HG02870 (cell line): Measurements from ENCODE around the gene MAPK11.

Experiments used
- ATAC-seq: cut with Tn5 transposase; IDR thresholded peaks from one replicate; pipeline ENCODE4 v1.9.1; 2021; ENCODE audit warnings: mild to moderate bottlenecking, moderate library complexity; ENCODE audit not compliant: unreplicated experiment

The MAPK11 gene

DNA sequence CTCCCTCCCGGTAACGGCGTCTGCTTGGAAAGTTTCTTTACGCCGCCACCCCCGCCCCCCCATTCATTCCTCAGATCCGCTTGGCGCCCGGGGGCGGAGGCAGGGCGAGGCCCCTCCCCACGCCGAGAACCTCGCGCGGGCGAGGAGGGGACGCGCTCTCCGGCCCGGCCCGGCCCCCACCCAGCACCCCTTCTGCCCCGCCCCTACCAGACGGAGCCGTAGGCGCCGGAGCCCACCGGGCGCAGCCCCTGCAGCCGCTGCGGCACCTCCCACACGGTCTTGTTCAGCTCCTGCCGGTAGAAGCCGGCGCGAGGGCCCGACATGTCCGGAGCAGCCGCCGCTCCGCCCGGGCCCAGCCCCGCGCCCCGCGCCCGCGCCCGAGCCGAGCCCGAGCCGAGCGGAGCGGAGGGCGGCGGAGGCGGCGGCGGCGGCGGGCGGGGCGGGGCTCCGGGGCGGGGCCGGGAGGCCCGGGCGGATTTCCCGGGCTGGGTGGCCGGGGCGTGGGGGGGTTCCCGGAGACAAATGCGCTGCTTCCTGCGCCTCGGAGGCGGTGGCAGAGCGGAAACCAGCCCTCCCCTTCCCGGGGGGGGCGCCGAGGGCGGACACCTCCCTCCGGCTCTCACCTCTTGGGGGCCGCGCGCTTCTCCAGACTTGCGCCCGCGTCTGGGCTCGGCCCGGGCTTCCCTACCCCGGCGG, at the start of gene MAPK11:
TSS of gene MAPK11 (minus strand) at position 411 of the 696 bp plus-strand sequence. CDS start at position 323, 88 bp downstream.
- no peak for ATAC-seq

DNA sequence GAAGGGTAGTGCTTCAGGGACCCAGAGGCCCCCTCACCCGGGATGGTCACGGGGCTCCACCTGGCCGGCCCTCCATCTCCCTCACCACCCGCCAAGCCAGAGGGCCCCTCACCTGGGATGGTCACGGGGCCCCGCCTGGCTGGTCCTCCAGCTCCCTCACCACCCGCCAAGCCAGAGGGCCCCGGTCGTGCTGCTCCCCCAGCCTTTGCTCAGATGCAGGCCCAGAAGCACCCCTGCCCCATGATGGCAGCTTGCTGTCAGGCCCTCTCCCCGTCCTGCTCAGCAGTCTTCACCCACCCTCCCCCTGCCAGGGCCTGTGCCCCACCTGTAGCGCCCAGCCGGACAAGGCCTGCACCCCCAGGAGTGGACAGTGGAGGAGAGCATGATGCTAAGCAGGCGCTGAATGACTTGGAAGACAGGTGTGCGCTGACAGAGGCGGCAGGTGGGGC, 49.3 kb upstream of the MAPK11 start:
- no peak for ATAC-seq

DNA sequence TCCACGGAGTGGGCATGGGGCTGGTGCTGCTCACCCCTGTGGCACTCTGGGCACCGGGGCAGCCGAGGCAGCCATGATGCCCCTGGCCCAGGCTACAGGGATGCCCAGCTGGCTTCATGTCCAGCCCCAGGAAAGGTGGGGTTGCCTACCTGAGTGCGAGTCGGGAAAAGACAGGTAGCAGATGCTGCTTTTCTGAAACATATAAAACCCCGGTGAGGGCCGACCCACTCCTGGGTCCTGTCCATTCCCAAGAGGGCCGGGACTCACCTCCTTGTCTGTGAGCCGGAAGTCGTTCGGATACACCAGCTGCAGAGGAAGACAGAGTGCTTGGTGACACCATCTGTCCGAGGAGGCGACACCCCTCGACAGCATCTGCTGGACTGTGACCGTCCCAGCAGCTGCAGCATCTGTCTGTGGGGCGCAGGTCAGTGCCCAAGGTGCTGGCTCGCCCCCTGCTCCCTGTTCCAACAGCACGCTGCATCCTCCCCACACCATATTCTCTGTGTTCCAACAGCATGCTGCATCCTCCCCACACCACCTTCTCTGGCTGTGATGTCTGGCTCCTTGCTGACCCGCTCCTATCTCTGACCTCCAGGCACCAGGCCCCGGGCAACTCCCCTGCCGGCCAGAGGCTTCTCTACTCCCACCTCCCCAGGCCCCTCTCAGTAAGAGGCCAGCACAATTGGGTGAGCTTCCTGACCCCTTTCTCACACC, 48.7 kb upstream of the MAPK11 start:
- no peak for ATAC-seq

DNA sequence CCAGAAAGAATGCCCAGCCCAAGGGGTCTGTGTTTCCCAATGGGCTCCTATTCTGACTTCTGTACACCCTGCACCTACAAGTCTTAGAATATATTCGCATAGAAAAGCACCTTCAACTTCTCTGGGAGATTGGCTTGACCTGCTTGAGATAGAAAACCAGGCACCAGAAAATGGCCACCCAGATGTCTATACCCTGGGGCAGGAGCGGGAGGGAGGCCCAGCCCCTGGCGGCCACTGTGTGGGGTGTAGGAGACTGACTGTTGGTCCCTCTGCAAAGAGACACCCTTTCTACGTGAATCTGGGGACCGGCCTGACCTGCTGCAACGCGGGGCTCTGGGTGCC, 48.1 kb upstream of the MAPK11 start:
- no peak for ATAC-seq

DNA sequence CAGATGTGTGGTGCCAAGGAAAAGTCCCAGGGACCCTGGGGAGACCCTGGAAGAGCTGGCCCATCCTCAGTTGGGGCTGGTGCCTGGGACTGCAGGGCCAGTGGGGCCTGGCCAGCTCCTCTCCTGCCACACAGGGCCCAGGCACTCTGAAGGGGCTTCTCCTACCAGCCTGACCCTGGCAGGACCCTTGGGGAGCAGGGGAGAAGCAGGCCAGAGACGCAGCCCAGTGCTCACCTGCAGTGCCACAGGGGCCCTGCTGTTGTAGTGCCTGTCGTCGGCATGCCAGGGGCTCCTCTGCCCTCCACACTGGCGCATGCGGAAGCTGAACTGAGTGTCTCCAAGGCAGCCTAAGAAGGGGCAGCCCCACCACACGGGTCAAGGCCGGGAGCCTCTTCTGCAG, 47.5 kb upstream of the MAPK11 start:
- ATAC-seq: no peak

DNA sequence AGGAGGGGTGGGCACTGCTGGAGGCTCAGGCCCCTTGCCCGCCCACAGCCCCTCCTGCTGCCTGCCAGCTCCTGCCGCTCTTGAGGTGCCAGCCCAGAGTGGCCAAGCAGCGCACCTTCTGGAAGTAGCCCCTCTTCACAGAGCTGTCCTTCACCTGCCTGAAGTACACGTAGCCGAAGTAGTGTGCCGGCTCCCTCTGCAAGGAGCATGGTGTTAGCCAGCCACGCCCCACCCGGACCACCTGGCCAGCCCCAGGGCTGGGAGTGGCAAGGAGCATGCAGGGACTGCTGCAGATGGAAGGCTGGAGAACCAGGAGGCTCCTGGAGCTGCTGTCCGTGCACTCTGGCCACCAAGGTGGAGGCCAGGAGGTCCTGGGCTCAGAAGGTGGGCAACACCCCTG, 47.0 kb upstream of the MAPK11 start:
- no peak for ATAC-seq

DNA sequence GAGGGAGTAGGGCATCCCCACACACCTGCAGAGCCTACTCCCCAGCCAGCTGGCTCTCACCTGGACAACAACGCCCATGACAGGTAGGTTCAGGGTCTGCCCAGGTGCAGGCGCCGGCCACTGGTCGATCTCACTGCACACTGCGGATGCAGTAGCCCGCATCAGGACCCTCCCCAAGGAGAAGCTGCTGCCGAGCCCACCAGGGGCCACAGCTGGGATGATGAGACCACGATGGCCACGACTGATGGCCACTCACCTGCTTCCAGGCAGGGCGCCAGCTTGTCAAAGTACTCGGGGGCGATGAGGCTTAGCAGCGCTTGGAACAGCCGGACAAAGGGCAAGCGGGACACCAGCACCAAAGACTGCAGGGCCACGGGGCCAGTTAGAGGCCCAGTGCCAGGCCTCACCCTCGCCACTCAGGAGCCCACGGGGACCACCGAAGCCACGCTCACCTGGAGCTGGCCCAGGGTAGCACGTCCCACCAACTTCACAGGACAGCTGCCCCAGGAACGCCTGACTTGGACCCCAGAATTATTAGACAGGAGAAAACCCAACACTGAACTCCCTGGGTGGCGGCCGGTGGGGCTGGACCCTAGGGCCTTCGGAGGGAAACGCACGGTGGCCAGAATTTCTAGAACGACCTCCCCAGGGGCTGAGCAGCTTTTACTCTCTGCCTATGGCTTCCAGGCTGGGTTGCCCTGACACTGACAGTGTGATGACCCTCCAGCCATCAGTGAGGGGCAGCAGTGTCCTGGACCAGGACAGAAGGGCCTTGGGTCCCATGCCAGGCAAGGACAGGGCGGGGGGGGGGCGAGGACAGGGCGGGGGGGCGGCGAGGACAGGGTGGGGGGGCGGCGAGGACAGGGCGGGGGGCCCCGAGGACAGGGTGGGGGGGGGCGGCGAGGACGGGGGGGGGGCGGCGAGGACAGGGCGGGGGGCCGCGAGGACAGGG, 46.2 kb upstream of the MAPK11 start:
- no peak for ATAC-seq

DNA sequence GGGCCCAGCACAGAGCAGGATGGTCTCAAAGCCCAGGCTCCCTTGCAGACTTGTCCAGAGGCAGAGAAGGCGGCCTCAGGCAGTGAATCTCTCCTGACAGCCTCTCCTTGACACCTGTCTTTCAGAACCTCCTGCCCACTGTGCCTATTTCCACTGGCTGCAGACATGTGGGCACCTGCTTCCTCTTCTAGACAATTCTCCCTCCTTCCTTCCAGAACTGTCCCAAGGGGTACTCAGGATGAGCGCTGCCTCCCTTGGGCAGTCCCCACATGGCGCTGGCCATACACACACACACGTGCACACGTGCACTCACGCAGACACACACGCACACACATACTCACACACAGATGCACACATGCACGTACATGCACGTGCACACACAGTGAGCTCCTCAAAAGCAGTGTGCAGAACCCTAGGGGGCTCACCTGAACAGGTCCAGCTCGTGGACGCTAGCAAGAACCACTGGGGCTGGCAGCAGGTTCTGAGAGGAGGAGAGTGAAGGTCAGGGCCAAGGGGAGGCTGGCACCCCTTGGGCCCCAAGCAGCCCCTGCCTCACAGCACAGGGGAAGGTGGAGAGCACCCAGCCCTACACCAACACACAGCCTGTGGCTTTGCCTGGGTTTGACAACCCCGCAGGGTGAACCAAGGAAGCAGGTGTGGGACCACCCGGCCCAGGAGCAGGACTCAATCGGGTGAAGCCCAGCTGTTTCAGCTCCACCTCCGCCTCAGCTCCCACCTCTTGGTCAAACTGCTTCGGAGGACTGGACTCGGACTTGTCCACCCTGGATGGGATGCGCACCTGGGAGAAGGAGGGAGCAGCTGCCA, 45.3 kb upstream of the MAPK11 start:
- ATAC-seq: no peak

DNA sequence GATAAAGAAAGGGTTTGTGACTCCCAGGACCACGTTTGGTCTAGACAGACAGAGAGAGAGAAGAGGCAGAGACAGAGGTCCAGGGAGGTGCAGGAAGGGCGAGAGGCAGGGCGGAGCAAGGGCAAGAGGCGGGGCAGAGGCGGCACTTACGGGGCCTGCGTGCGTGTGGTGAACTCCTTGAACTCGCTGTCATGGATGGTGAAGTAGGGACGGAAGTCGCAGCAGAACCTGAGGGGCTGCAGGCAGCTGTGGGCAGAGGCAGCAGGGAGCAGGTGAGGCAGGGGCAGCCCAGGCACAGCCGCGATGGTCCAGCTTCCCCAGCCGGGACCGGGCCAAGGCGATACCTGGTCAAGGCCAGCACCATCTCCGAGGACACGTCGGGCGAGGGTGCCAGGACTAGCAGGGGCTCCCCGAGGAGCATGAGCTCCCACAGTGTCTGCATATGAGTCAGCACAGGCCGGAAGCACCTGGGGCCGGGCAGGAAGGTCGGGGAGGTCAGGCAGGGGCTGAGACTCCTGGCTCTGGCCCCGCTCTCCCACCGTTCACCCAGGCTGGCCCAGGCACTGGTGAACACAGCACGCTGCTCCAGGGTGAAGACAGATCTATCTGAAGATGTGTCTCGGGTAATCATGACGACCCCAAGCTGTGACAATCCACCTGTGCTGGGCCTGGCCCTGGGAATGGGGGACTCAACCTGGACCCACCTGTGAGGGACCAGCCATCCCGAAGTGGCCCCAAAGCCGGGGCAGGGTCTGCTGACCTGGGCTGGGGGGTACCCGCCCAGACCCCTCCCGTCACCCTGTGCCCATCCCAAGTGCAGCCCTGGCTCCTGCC, 44.5 kb upstream of the MAPK11 start:
- ATAC-seq: peak; percentile 77

DNA sequence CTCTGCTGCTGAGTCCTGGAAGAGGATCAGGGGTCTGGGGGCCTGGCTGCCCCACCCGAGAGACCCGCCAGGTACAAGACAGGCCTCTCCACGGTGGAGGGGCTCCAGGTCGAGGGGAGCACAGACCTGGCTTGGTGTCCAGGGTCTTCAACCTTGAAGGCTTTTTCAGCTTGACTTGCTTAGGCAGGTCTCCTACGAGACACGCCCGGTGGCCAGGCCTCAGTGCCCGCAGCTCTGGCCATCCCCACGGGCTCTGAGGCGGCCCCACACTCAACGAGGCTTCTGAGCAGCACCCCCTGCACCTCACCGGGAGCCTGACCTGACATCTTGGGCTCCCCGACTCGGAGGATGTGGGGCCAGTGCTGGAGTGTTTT, 43.9 kb upstream of the MAPK11 start:
- no peak for ATAC-seq

DNA sequence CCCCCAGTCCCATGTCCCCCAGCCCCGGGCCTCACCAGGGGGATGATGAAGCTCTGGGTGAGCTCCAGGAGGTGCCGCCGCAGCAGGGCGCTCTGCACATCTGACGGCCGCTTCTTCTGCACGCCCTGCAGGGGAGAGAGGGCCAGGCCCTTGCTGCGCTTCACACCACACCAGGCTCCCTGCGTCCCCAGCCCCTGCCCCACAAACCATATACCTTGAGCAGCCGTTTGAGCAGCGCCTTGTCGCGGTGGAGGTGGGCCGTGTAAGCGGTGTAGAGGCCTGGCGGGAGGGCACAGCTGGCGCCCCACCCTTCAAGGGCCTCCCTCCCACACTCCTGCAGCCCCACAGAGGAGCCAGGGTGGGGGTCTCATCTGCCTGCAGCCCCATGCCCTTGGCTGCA, 43.4 kb upstream of the MAPK11 start:
- ATAC-seq: no peak

DNA sequence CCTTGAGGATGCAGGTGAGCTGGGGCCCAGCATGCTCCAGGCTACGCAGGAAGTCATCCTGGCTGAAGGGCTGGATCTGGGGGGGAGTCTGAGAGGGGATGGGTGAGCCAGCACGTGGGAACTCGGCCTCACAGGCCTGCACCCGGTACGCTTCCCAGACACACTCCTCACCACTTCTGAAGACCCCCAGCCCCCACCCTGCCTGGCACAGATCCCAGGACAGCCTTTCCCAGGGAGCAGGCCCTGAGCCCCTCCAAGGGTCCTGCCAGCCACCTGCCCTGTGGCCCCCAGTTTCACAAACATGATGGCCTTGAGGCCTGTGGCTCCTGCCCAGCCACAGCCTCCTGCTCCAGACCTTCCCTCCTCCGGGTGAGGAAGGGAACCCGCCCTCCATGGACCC, 42.8 kb upstream of the MAPK11 start:
- no peak for ATAC-seq

DNA sequence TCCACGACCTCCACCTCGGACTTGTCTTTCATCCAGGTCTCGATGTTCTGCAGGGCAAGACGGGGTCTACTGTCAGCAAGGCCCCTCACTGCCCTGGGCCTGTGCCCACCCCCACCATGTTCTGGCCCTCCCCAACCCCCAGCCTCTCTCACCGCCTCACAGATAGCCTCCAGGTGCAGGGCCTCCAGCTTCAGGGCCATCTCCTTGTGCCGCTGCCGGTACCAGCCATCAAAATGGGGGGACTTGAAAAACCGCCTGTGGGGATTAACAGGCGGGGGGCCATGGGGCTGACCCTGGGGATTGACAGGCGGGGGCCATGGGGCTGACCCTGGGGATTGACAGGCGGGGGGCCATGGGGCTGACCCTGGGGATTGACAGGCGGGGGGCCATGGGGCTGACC, 42.2 kb upstream of the MAPK11 start:
- ATAC-seq: no peak

DNA sequence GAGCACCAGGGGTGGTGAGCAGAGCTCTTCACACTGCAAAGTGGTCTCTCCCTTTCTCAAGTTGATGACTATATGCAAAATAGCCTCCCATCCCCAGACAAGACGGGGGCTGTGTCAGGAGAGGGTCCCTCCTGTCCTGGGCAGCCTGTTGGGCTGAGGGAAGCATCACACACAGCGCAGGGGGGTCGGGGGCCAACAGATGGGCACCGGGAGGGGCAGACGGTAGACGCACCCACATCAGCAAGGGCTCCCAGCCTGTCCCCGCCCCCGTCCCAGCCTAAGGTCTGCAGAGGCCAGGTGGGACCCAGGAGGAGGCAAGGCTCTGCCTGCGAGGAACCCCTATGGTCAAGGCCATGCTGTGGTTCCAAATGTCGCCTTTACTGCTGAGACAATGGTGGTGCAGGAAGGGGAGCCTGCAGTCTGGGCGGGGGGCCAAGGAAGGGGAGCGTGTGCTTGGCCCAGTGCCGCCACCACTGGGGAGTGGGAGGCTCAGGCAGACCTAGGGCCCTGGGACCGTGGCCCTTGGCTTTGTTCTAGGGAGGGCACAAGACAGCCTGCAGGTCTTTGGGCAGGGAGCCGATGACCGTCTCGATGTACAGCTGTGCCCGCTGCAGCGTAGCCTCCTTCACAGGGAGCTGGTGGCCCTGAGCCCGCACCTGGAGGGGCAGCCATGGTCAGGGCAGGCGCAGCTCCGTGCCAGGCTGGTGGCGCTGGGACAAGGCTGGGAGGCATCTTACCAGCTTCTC, 41.6 kb upstream of the MAPK11 start:
- ATAC-seq: no peak

DNA sequence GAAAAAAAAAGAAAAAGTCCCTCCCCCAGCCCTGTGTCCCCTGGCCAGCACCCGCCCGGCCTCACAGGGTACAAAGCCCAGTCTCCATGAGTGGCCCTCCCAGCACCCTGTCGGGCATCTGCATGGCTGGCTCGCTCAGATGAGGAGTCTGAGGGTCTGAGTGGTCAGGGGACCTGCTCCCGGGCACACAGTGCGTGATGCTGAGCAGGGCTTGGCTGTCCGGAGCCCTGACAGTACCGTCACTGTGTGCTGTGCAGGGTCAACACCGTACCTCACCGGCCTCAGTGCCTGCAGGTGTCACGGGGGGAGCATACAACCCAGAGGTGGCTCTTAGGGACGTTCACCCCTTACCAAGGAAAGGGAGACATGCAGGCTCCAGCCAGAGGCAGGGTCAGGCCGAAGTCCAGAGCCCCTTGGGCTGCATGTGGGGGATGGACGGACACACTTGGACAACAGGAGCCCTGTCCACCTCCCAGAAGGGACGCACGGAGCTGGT, 40.8 kb upstream of the MAPK11 start:
- ATAC-seq: no peak

DNA sequence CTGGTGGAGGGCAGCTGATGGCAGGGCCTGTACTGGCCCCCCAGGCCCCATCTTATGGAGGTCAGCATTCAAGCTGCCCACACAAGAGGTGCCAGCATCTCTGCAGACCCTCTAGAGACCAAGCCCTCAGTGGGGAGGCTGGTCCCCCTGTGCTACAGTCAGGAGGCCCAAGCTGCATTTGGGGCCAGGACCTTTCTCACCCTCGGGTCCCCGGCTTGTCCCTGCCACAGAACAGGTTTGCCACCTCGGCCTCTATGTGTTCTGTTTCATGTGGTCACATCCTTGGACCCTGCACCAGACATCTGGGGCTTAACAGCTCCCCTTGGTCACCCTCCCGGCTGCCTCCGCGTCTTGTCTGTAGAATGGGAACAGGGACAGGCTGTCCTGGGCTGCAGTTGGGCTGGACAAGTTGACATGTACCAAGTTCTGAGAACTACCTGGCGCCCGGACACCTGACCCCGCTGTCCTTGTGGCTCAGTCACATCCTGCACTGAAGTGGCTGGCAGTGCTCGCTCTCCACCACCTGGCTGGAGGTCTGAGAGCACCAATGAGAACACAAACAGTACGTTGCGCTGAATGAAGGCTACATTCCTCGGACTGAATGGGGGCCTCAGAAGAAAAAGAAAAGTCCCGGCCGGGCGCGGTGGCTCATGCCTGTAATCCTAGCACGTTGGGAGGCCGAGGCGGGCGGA, 40.0 kb upstream of the MAPK11 start:
- ATAC-seq: no peak

DNA sequence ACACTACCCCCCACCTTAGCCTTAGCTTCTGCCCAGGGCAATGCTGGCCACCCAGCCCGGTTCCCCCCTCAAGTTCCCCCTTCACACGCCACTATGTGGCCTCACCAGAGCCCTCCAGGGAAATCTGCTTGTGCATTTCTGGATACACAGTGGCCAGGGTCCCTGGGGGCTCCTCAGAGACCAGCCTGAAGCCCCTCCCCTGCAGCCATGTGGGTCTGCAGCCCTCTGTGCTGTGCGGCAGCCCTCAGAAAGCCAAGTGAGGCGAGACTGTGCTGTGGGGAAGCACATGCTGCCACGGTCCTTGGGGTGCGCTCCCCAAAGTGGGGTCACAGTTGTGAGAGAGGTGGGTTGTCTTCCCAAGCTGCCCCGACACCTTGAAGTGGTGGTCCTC, 39.4 kb upstream of the MAPK11 start:
- ATAC-seq: no peak

DNA sequence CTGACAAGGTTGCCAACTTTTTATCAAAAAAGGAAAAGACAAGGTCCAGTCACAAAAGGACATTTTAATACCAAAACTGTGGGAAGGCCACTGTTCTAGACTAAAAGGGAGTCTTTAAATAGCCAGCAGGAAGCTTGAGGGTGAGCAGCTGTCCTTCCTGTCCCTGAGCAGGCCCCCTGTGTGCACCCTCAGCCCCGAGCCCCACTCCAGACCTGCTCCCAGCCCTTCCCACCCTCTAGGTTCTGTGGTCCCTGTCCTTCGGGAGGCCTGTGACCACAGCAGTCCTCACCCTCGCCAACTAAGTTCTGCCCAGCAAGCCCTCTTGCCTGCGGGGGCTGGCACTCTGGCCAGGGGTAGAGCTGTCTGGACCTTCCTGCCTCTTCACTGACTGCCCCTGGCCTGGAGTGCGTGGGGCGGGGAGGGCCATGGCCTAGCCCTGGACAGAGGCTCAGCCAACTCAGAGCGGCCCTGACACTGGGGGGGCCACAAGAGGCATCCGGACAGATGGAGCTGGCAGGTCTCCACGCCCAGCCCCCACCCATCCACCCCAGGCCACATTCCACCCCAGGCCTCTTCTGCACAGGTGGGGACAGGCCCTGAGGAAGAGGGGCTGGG, 38.9 kb upstream of the MAPK11 start:
- no peak for ATAC-seq
